GM18861 (cell line): Measurements from ENCODE around the gene ZNF77.
"Not testable (repeated sequence)": the region's sequence is repeated elsewhere in the genome, so short reads cannot be mapped to it uniquely, and the experiment has no call there.

Source experiments
- ATAC-seq: cut with Tn5 transposase; IDR thresholded peaks from one replicate; pipeline ENCODE4 v1.9.1; 2021; ENCODE audit not compliant: unreplicated experiment

Gene ZNF77

GRCh38 chr19:2944775-2945574, at the start of gene ZNF77:
Gene ZNF77, minus strand, starts transcription at chr19:2944971. Its CDS starts 131 bp downstream, at chr19:2944840.
- peak; percentile 87 for ATAC-seq

GRCh38 chr19:2993579-2993978, 48.8 kb upstream of the ZNF77 start:
- ATAC-seq = no peak

- no peak for ATAC-seq
Observed at GRCh38 chr19:2992958-2993357, 48.2 kb upstream of the ZNF77 start.

GRCh38 chr19:2992333-2992732, 47.6 kb upstream of the ZNF77 start:
- ATAC-seq = not testable (repeated sequence)

GRCh38 chr19:2989236-2989946, 44.6 kb upstream of the ZNF77 start:
- no peak for ATAC-seq

GRCh38 chr19:2988568-2988967, 43.8 kb upstream of the ZNF77 start:
- ATAC-seq = no peak

GRCh38 chr19:2987797-2988196, 43.0 kb upstream of the ZNF77 start:
- ATAC-seq = no peak

GRCh38 chr19:2986951-2987524, 42.3 kb upstream of the ZNF77 start:
- no peak for ATAC-seq

GRCh38 chr19:2984215-2984528, 39.4 kb upstream of the ZNF77 start:
- ATAC-seq = no peak

- ATAC-seq = no peak
Observed at GRCh38 chr19:2983351-2984214, 38.8 kb upstream of the ZNF77 start.

- no peak for ATAC-seq
Observed at GRCh38 chr19:2982983-2983350, 38.2 kb upstream of the ZNF77 start.

GRCh38 chr19:2982561-2982960, 37.8 kb upstream of the ZNF77 start:
- no peak for ATAC-seq

- ATAC-seq = no peak
Observed at GRCh38 chr19:2981898-2982297, 37.1 kb upstream of the ZNF77 start.

GRCh38 chr19:2978772-2979171, 34.0 kb upstream of the ZNF77 start:
- no peak for ATAC-seq

GRCh38 chr19:2978166-2978767, 33.5 kb upstream of the ZNF77 start:
- no peak for ATAC-seq

GRCh38 chr19:2977746-2978138, 33.0 kb upstream of the ZNF77 start:
- no peak for ATAC-seq

GRCh38 chr19:2977001-2977745, 32.4 kb upstream of the ZNF77 start, which contains the start of gene TLE6:
Gene TLE6, plus strand, starts transcription at chr19:2977564. Its CDS starts 670 bp downstream, at chr19:2978234.
- ATAC-seq = peak; percentile 85

GRCh38 chr19:2976609-2977000, 31.8 kb upstream of the ZNF77 start:
- no peak for ATAC-seq

- no peak for ATAC-seq
Observed at GRCh38 chr19:2974342-2975041, 29.7 kb upstream of the ZNF77 start.
